Measurements from ENCODE around the gene PRR23A. TPM values are rescaled to one million over a fixed set of nuclear protein-coding genes. Genes with fewer than 3 reads are reported as not detected.

Gene PRR23A
- total RNA-seq, 2 experiments from 2014 or later, result not detected

DNA sequence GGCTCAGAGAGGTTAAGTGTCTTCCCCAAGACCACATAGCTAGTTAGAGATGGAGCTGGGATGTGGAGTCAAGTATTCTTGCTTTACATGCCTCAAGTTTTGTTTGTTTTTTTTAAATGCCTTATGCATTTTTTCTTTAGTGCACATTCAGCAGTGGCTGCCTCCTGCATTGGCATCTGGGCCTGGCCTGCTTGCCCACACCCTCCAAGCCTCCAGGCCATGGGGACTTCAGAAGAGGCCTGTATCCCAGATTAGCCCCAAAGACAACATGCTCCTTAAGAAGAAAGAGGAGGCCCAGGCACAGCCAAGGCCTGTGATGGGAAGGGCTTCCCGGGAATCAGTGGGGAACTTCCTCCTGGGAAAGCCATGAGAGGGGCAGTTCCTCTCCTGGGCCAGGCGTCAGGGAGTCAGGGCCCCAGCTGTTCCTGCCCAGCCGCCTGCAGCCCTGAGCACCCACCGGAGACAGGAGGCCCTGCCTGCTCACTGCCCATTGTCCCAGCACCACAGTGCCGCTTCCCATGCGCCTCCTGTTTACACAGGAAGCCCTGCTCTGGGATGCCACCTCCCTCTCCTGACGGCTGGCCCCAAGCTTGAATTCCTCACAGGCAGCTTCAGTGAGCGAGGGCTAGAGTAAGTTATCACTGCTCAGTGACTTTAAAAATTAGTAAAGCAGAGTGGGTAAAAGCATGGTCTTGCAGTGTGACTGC, 43.1 kb downstream of the PRR23A start:
- ChIA-PET CTCF (ENCODE audit: unreplicated experiment) (no interaction called here), POLR2A (no interaction called here)
- DNase-seq (ENCODE audit: low spot score), result no peak
- H3K9me3 ChIP-seq (ENCODE audit: low read length), result peaks cover 8% of the 10 kb centered on the region
- no peaks in the 10 kb centered on the region for H3K79me2 ChIP-seq (ENCODE audit: insufficient read depth, low read depth, low read length)
- no peaks in the 10 kb centered on the region for H3K9me2 ChIP-seq (ENCODE audit: insufficient read depth, low read length)
- intact Hi-C loops (cut with micrococcal nuclease; ENCODE audit: unreplicated experiment), result no loop called here
- no peaks in the 10 kb centered on the region for H3K36me3 ChIP-seq (ENCODE audit: insufficient read depth, low read length)
- no peak overlapping the region for H3K27ac ChIP-seq (ENCODE audit: low read depth, low read length, poor library complexity, severe bottlenecking)
- BruUV-seq (replicated peaks), result no TSS peak
- no peaks in the 10 kb centered on the region for H4K20me1 ChIP-seq (ENCODE audit: insufficient read depth, low read length)
- no peak overlapping the region for H3K4me3 ChIP-seq (ENCODE audit: low read depth, low read length, poor library complexity, severe bottlenecking)
- H3K4me2 ChIP-seq (ENCODE audit: low read length), result no peak overlapping the region
- no peaks in the 10 kb centered on the region for H3K4me1 ChIP-seq (ENCODE audit: insufficient read depth, low read length, poor library complexity, severe bottlenecking)
- TF ChIP-seq, protein P1, sequence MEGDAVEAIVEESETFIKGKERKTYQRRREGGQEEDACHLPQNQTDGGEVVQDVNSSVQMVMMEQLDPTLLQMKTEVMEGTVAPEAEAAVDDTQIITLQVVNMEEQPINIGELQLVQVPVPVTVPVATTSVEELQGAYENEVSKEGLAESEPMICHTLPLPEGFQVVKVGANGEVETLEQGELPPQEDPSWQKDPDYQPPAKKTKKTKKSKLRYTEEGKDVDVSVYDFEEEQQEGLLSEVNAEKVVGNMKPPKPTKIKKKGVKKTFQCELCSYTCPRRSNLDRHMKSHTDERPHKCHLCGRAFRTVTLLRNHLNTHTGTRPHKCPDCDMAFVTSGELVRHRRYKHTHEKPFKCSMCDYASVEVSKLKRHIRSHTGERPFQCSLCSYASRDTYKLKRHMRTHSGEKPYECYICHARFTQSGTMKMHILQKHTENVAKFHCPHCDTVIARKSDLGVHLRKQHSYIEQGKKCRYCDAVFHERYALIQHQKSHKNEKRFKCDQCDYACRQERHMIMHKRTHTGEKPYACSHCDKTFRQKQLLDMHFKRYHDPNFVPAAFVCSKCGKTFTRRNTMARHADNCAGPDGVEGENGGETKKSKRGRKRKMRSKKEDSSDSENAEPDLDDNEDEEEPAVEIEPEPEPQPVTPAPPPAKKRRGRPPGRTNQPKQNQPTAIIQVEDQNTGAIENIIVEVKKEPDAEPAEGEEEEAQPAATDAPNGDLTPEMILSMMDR (conservative IDR thresholded peaks at IDR 0.05; ENCODE audit: low read length), result no peak
- TF ChIP-seq EZH2phosphoT487 (IDR thresholded peaks at IDR 0.05; ENCODE audit: borderline replicate concordance, low read depth, low read length), result no peak
- no peak overlapping the region for H2AFZ ChIP-seq (ENCODE audit: low read length)

DNA sequence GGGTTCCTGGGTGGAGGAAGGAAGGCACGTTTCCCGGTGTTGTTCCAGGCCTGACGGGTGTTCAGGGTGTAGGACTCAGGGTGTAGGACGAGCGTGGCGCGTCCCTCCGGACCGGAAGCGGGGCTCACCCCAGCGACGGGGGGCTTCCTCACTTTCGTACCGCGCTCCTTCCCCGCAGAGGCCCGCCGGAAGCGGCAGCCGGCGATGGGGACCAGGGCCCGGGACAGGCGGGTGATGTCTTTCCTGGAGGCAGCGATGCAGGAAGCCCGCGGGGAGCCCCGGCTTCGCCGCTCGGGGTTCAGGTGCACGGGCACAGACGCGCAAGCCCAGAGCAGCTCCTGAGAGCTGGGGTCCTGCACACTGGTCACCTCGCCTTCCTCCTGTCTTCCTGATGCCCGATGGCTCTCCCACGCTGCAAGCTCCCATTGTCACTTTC, 45.6 kb downstream of the PRR23A start:
- H3K79me2 ChIP-seq (ENCODE audit: insufficient read depth, low read depth, low read length), result no peaks in the 10 kb centered on the region
- H2AFZ ChIP-seq (ENCODE audit: low read length), result no peak overlapping the region
- ChIA-PET CTCF (ENCODE audit: unreplicated experiment) (no interaction called here), POLR2A (no interaction called here)
- no peaks in the 10 kb centered on the region for H3K4me1 ChIP-seq (ENCODE audit: insufficient read depth, low read length, poor library complexity, severe bottlenecking)
- intact Hi-C loops (cut with micrococcal nuclease; ENCODE audit: unreplicated experiment), result no loop called here
- no peak overlapping the region for H3K4me2 ChIP-seq (ENCODE audit: low read length)
- peaks cover 8% of the 10 kb centered on the region for H3K9me3 ChIP-seq (ENCODE audit: low read length)
- no peaks in the 10 kb centered on the region for H4K20me1 ChIP-seq (ENCODE audit: insufficient read depth, low read length)
- H3K9me2 ChIP-seq (ENCODE audit: insufficient read depth, low read length), result no peaks in the 10 kb centered on the region
- BruUV-seq (replicated peaks), result no TSS peak
- no peak for DNase-seq (ENCODE audit: low spot score)
- no peak overlapping the region for H3K27ac ChIP-seq (ENCODE audit: low read depth, low read length, poor library complexity, severe bottlenecking)
- H3K4me3 ChIP-seq (ENCODE audit: low read depth, low read length, poor library complexity, severe bottlenecking), result no peak overlapping the region
- TF ChIP-seq EZH2phosphoT487 (IDR thresholded peaks at IDR 0.05; ENCODE audit: borderline replicate concordance, low read depth, low read length), result no peak
- TF ChIP-seq, protein P1 (conservative IDR thresholded peaks at IDR 0.05; ENCODE audit: low read length), result no peak
- H3K36me3 ChIP-seq (ENCODE audit: insufficient read depth, low read length), result no peaks in the 10 kb centered on the region

Other genes with a start within 250 kb of the PRR23A start
- 7.1 and 8.2 TPM in 2 replicates for gene PIK3CB, start 171.3 kb downstream of the PRR23A start, total RNA-seq (2014; rRNA removed; shearing (Covaris generic))
- gene PIK3CB, start 171.3 kb downstream of the PRR23A start, total RNA-seq (2022), result 22.5 and 23.6 TPM in 2 replicates
- not detected in 2 replicates for gene FOXL2, start 59.1 kb downstream of the PRR23A start, total RNA-seq (2014; rRNA removed; shearing (Covaris generic))
- gene FOXL2, start 59.1 kb downstream of the PRR23A start, total RNA-seq (2022), result not detected in 2 replicates
- gene FOXL2NB, start 59.1 kb downstream of the PRR23A start, total RNA-seq (2014; rRNA removed; shearing (Covaris generic)), result not detected in 2 replicates
- gene FOXL2NB, start 59.1 kb downstream of the PRR23A start, total RNA-seq (2022), result not detected in 2 replicates
- not detected in 2 replicates for gene PRR23B, start 14.7 kb upstream of the PRR23A start, total RNA-seq (2014; rRNA removed; shearing (Covaris generic))
- not detected in 2 replicates for gene PRR23B, start 14.7 kb upstream of the PRR23A start, total RNA-seq (2022)
- gene PRR23C, start 38.6 kb upstream of the PRR23A start, total RNA-seq (2014; rRNA removed; shearing (Covaris generic)), result not detected in 2 replicates
- gene PRR23C, start 38.6 kb upstream of the PRR23A start, total RNA-seq (2022), result not detected in 2 replicates

All from OCI-LY7 (cell line).